GM12872 (cell line): Measurements from ENCODE around the gene MROH2B.

Experiments used
- CTCF ChIP-seq: IDR thresholded peaks from 3 replicates; pipeline ENCODE4 v1.5.1; 2011; ENCODE audit warnings: low read depth, mild to moderate bottlenecking, low read length, moderate library complexity; ENCODE audit not compliant: insufficient read depth

The MROH2B gene

DNA sequence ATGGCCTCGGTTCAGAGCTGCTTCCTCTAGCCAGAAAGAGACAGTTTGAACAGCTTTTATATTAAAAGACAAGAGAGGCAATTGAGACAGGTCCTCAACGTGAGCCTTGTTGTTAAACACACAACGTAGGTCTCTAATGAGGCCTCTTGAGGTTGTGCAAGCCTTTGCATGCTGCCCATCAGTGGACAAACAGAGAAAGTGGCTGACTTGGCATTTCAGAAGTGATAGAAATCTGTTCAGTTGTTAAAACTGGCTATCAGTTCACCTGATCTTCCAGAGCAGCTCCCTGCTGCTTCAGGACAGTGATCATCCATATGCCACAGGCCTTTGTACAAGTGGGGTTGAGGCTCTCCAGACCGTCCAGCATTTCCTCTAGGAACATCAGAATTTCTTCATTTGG lies 58.8 kb downstream of the MROH2B start:
- TF ChIP-seq CTCF: no peak

DNA sequence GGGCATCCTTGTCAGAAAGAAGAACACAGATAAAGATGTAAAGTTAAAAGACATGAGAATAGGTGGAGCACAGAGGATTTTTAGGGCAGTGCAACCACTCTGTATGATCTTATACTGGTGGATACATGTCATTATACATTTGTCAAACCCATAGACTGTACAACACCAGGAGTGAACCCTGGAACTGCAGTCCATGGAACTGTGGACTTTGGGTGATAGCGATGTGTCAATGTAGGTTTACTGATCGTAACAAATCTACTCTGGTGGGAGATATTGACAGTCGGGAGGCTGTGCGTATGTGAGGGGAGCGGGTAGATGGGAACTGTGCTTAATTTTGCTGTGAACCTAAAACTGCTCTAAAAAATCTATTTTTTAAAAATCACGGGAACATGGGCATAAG lies 60.6 kb downstream of the MROH2B start:
- no peak for TF ChIP-seq CTCF

- TF ChIP-seq CTCF: no peak
Observed at GRCh38 chr5:41009232-41009631, 61.9 kb downstream of the MROH2B start.

DNA sequence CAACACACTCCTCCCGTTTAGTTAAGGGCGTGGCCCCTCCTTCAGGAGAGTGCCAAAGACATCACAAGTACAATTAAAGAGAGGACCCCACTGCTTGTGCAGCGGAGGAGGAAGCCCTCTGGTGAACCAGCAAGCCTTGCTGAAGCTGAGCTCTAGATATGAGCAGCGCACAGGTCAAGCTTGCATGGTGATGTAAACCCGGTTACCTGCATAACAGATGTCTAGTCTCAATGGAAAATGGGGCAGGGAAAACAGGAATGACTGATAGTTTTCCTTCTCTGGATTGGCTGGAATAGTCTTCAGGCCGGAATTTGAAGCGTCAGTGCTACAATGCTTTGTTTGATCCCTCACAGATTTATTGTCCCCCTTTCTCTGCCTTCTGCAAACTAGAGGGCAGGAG lies 66.2 kb downstream of the MROH2B start:
- no peak for TF ChIP-seq CTCF

DNA sequence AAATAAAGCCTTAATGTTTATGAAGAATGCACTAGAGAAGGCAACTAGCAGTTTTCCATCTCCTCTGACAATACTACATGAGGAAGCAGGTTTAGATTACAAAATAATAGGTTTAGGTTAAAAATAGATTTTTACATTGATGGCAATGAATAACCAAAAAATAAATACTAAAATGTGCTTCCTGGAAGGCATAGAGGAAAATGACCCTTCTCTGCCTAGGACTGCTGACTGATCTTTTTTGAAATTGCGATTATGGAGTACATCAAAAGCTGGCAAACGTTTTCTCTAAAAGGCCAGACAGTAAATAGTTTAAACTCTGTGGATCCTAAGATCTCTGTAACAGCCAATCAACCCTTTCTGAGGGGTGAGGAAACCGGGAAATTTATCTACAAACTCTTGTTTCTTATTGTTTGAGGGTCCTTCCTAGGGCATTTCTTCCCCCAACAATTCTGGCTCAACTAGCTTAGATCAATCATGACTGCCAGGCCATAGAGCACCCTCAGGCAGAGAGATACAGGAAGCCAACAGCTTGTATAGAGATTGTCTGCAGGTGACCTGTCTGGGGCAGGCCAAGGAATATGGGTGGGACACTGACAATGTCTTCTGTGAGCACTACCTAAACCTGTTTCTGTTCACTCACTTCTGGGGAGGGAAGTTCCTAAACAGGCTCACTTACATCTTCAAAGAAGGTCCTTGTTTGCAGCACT lies 67.3 kb downstream of the MROH2B start:
- TF ChIP-seq CTCF: no peak

- no peak for TF ChIP-seq CTCF
Observed at GRCh38 chr5:40999966-41000365, 71.2 kb downstream of the MROH2B start.

DNA sequence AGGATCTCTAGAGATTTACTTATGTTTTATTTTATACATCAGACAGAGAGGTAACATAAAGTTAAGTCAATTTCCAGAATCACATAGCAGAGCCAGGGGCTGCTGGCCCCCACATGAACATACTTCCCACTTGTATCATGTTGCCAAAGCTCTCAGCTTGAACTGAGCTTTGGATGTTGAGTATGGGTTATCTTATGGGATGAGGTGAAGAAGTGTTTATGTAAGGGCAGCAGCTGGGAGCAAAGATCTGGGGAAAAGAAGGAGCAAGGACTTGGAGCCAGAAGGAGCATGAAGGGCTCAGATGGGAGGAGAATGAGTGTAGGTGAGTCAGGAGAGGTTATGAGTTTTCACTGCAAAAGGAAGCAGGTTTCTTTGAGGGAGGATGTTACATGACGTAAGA lies 72.0 kb downstream of the MROH2B start:
- no peak for TF ChIP-seq CTCF
